Right lung (tissue), 10 donors: ENCODE measurements around the gene PCDH8. TPM values are rescaled to one million over a fixed set of nuclear protein-coding genes. Genes with fewer than 3 reads are reported as not detected.

Experiments used
- DNase-seq, 2 donors: peaks; one replicate each; pipeline ENCODE4 v3.0.0-alpha.2; 2013
- long read RNA-seq, 8 donors: transcript quantifications; one replicate each; lab custom pipeline, GENCODE V29; 2026
- polyA plus RNA-seq, 5 donors: library from polyadenylated mRNA; unstranded; fragments of 120-200 nt; gene quantifications; one replicate each; pipeline versions ENCODE4 v1.2.1 to v1.2.3, GENCODE V29; 2013; ENCODE audit warnings: inconsistent platforms in 1 of 5, low replicate concordance in 1 of 5; ENCODE audit not compliant: insufficient read length in 5 of 5, insufficient read depth in 1 of 5

PCDH8 gene, protein sequence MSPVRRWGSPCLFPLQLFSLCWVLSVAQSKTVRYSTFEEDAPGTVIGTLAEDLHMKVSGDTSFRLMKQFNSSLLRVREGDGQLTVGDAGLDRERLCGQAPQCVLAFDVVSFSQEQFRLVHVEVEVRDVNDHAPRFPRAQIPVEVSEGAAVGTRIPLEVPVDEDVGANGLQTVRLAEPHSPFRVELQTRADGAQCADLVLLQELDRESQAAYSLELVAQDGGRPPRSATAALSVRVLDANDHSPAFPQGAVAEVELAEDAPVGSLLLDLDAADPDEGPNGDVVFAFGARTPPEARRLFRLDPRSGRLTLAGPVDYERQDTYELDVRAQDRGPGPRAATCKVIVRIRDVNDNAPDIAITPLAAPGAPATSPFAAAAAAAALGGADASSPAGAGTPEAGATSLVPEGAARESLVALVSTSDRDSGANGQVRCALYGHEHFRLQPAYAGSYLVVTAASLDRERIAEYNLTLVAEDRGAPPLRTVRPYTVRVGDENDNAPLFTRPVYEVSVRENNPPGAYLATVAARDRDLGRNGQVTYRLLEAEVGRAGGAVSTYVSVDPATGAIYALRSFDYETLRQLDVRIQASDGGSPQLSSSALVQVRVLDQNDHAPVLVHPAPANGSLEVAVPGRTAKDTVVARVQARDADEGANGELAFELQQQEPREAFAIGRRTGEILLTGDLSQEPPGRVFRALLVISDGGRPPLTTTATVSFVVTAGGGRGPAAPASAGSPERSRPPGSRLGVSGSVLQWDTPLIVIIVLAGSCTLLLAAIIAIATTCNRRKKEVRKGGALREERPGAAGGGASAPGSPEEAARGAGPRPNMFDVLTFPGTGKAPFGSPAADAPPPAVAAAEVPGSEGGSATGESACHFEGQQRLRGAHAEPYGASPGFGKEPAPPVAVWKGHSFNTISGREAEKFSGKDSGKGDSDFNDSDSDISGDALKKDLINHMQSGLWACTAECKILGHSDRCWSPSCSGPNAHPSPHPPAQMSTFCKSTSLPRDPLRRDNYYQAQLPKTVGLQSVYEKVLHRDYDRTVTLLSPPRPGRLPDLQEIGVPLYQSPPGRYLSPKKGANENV
- under 1 TPM in 2 of 5 donors, not detected in 3; 0.04 to 0.10 TPM for polyA plus RNA-seq
- long read RNA-seq, donor 1, result 0 reads
- long read RNA-seq, donor 2, result 0 reads
- long read RNA-seq, donor 3, result 0 reads
- long read RNA-seq, donor 4, result 0 reads
- long read RNA-seq, donor 5, result 0 reads
- long read RNA-seq, donor 6, result 0 reads
- long read RNA-seq, donor 7, result 0 reads
- long read RNA-seq, donor 8, result 0 reads

DNA sequence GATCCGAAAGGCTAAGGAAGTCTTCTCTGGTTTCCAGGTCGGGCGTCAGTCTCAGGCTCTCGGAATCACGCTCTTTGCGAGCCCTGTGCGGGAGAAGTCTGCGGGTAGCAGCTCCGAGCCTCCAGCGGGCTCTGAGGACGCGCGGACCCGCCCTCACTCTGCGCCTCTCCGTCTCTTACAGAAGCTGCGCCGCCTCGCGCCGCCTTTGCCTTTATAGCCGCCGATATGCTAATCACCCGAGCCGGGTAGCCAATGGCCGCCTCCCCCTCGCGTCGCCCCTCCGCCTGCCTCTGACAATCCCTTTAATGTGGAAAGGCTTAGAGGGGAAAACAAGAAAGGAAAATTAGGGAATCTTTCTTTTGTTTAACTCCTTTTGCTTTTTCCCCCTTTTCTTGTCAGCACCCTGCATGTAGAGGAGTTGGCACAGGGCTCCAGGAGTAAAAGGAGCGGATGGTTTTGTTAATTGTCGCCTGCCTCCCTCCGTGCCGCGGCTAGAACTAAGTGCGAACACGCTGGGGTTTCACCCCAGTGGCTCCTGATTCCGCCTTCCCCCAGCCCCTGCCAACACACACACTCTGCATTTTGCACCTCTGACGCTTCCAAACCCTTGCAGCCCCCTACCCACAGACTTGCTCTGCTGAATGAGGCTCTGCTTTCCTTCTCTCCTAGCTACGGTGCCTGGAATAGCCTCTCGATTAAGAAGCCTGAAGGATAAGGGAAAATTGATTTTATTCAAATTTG, at the start of gene PCDH8:
TSS of gene PCDH8 (minus strand) at position 186 of the 741 bp plus-strand sequence. CDS start 204 bp downstream, outside the sequence.
- no peak for DNase-seq

DNA sequence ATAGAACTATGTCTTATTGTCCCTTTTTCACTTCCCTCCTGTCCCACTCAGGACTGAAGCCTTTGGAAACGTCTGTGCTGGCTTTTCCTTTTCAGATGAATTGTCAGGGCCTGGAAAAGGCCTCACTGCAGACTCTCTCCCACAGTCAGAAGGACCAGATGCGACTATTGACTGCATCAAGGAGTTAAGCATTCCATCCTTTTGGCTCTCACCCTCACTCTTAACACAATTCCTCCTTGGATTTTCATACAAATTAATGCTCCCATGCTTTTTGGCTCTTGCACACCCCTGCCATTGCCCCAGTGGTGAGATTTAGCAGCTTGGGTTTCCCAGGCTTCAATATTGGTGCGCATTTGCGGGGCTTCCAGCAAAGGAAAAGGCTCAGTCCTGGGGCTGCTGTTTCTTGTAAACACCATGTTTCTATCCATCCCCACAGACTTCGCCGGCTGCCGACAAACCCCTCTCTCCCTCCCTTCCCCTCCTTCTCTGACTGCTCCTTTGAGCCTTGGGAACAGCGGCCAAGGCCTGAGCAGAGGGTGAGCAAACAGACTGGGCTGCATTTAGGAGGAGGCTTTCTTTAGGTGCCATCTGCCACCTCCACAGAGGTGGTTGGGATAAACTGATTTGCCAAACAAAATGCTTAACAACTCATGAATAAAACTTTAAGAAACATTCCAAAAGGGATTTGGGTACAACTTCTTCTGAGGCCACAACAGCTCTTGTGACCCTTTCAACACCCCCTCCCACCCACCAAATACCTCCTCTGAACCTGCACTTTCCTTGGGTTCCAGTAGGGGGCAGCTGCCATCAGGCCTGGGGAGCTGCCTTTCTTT, 48.6 kb upstream of the PCDH8 start:
- no peak for DNase-seq

DNA sequence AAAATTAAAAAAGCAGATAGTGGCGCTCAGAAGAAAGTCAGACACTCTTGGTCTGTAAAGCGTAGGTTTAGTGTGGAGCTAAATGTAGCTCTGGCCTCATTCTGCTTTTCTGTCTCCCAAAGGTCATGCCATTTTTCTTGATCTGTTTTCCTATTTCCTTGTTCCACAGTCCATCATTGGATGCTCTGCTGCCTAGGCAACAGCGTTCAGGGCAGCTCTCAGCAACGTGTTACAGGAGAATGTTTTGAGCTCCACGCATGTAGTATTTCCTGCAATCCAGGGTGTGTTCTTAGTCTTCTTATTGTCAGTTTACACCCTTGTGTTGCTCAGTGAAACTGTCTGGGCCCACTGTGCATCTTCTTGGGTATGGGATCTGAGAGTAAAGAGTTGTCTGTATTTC, 46.0 kb upstream of the PCDH8 start:
- no peak for DNase-seq

DNA sequence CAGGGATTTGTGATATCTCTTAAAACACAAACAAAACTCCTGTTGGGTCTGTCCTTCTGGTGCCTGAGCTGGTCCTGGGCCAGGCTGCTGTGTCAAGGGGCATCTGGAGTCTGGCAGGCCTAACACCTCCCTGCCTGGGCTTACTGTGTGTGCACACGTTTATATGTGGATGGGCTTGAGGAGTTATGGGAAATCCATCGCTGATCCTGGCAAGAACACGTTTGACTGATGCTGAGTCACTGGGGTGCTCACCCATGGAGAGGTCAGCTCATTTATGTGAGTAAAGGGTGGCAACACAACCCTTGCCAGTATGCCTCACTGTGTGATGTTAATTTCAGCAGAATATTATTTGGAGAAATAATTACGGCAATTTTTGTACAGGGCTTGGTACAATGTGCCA, 44.5 kb upstream of the PCDH8 start:
- DNase-seq, result no peak

DNA sequence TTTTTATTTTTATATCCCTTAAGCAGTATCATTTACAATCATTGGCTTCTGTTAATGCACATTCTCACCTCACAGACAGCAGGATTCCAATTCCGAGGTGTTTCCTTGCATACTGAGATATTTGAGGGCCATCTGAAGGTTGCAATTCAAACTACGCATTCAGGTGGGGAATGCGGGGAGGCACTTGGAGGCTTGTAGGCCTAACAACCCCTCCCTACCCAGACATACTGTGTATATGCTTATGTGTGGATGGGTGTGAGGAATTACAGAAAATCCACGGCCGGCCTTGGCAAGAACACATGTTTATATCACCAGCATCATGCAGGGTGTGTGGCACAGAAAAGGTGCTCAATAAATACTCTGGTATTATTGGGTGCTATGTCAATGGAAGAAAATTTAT, 43.3 kb upstream of the PCDH8 start:
- no peak for DNase-seq

DNA sequence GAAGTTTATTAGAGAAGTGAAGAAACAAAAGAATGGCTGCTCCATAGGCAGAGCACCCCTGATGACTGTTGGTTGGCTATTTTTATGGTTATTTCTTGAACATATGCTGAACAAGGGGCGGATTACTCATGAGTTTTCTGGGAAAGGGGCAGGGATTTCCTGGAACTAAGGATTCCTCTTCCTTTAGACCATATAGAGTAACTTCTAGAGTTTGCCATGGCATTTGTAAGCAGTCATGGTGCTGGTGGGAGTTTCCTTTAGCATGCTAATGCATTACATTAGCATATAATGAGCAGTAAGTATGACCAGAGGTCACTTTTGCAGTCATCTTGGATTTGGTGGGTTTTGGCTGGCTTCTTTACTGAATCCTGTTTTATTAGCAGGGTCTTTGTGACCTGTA, 38.7 kb upstream of the PCDH8 start:
- no peak for DNase-seq

DNA sequence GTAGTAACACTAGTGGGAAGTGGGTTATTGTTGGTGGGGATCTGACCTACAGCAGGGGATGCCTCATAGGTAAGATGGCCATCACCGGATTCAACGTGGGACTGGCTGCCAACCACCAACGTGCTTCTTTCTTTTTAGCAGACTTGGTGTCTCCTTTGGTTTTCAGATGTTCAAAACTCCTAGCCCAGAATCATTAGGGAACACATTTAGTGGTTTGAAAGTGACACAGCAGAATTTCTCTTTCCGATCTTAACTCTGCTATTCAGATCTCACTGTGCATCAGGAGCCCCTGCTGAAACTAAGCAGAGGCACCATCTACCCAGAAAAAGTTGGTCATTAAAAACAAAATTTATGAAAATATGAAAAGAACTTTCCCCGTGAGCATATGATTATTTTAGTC, 36.7 kb upstream of the PCDH8 start:
- DNase-seq, result no peak

DNA sequence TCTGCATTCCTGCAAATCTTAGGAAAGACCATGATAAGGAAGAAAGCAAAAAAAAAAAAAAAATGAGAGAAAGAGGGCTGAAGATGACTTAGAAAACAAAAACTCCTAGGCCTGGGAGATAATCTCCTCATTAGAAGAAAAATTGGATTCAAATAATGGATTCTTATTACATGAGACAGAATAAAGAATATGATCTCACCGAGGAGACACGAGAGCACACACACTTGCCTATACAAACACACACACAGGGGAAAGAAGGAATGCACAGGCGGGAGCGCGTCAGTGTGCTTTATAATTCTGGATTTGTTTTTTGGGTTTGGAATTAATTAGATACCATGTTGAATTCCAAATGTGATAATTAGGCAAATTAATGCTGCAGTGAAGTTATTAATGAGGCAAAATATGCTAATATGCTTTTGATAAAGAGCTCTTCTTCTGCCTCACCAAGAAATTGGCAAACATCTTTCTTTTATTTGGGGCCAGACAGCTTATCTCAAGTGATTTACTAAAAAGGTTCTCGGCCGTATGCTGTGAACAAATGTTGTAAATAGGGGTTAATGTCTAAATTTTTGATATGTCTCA, 36.1 kb upstream of the PCDH8 start:
- DNase-seq, result no peak

DNA sequence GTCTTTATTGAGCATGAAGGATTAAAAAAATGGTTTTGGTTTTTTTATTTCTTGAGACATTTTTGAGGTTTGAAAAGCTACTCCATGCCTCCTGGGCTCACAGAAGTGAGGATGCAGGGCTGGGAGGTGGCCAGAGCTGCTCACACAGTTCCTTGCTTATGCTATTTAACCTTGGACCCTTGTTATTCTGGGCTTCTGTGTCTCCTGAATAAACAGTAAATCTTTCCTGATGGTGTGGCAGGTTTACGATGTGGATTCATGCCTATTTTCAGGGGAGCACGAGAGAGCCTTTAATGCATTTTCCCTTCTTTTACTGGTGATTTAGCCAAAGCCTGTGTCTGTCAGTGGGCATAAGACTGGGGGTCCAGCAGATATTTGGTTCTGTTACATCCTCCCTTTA, 34.3 kb upstream of the PCDH8 start:
- no peak for DNase-seq

DNA sequence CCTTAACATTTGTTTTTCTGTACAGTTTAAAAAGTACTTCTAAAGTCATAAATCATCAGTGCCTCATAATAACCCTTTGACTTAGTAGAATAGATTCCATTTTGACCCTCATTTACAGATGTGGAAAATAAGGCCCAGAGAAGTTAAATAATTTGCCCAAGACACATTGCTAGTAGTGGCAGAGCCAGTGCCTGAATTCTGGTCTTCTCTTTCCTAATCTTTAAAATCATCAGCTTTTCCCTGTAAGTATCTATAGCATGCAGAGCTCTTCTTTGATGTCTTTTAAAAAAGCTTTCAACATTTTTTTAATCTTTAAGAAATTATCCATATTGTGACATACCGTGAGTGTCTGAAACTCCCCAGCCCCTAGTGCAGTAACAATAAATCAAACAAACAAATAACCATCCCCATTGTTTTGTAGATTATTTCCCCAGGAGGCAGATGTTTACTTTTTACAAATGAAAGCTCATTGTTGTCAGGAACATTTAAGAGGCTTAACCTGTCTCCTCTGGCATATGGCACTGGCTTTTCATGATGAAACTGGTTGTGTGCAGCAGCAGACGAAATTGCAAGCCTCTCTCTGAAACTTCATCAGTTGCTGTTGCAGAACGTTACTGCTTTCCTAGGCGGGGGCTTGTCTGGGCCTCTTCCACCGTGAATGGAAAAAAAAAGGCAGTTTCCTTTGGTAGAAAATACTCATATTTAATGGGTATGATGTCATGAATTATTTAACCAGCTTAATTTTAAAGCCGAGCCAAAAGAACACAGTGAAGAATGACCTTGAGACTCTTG, 31.7 kb upstream of the PCDH8 start:
- DNase-seq, result no peak

DNA sequence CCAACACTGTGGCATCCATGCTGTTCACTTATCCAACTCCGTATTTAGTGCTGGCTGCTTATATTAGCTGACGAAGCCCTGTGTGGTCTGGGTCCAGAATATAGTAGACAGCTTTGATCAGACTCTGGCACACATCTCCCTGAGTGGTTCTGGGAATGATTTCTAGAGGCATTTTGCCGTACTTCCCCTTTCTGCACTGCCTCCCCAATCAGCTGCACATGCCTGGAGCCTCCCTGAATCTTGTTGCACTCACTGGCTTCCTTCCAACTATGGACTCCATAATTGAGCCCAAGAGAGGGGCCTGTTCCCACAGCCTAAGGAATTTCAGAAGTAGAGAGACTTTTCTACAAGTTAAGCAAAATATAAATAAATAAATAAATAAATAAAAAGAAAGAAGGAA, 30.4 kb upstream of the PCDH8 start:
- DNase-seq, result no peak

DNA sequence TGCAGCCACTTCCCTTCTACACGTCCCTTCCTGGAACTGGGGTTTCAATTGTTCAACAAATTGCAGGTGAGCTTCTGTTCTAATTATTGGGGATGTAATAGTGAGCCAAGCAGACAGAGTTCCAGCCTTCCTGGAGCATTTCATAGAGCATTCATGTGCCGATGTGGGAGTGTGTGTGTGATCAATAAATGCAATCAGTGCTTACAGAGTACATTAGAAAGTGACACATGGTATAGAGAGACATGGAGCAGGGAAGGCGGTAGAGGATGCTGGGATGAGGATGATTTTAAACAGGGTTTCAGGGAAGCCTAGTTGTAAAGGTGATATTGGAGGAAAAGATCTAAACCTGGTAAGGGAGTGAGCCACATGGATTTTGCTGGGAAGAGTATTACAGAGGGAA, 21.7 kb upstream of the PCDH8 start:
- no peak for DNase-seq

DNA sequence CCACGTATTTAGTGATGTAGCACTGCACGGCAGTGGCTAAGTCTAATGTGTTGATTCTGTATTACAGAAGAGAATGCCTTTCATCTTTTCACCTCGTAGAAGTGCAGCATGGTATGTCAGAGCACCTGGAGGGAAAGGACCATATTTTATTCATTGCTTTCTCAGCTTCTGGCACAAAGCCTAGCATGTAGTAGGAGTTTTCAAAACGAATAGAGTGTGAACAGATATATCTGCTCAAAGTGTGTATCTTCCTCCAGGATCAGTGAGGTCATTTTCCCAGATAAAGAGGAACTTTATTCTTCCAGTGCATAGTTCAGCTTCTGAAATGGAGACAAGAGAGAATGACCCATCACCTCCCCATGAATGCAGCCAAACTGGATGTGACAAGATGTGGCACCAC, 21.2 kb upstream of the PCDH8 start:
- DNase-seq, result no peak

DNA sequence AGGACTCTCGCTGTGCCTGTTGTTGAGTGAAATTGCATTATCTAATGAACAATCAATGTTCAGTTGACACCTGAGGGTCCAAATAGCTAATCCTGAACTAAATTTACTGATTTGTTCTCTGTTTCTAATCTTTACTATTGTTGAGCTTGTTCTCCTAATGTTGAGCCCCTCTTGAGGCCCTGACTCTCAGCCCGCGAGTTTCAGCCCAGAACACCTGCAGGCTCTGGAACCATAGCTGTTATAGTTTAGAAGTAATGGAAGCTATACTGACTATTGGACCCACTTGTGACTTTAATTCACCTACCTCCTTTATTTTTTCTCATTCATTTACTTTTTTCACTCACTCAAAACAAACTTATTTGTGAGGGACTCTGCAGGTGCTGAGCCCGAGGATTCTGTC, 20.6 kb upstream of the PCDH8 start:
- no peak for DNase-seq

DNA sequence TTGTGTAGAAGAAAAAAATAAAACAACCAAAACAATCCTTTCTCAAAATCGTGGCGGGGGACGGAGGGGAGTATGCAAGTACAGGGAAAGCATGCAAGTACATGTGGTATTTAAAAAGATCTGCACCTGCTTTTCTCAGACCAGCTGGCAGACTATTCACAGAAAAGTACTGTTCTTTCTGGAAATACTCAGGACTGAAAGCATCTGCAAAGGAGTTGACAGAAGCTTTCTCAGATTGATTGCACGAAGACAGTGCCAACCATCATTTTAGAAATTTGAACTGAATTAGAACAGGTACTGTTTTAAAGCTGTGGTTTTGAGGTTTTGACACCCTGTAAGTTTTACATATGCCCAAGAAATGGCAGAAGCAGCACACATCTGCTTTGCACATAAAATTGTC, 19.8 kb upstream of the PCDH8 start:
- DNase-seq, result no peak

DNA sequence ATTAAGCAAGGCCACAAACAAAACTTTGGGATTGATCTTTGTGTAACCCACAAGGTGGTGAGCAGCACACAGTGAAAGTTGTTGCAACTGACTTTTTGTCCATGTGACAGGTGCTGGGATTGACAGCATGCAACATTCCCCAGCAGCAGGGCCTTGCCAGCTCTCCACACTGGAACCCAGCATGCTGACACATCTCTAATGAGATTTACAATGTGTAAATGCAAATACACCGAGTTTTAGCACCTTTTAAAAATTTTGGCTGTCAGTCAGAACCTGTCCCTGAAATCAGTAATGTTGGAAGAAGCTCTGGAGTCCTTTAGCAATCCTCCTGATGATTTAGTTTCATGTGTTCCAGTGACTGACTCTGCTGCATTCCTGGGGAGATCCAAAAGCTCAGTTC, 16.5 kb upstream of the PCDH8 start:
- no peak for DNase-seq

DNA sequence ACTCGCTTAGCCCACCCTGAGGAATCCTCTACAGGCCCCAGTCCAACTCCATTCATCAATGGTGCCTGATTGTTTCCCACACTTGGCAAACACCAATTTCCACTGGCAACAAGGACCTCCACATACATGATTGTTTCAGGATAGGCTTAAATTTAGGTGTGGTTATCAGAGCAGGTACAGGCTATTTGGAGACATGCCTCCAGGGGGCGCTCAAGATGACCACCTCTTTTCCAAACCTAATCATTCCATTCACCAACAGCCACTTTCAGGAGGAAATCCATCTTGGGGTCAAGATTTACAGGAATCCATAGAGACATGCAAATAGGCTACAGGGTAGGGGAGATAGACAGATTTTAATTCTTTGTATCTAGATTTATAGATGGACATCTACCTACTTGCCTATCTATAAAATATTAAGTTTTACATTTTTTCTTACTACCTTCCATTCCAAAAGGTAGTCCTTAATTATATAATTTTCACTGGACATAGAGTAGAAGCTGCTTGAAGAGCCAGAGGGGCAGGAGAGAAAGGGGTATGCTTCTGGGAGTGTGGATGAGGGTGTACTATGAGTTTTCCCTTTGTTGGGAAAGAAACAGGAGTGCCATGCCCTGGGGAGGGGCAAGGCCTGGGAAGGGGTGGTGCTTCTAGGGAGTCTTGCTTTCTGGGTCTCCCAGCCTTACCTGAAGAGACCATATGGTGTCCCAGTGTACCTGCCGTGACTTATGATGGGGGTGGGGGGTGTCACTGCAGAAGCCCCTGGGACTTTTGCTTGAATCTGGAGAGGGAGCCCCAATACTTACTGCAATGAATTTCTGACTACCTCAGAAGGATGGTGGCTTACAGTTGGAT, 14.1 kb upstream of the PCDH8 start:
- DNase-seq, result no peak

DNA sequence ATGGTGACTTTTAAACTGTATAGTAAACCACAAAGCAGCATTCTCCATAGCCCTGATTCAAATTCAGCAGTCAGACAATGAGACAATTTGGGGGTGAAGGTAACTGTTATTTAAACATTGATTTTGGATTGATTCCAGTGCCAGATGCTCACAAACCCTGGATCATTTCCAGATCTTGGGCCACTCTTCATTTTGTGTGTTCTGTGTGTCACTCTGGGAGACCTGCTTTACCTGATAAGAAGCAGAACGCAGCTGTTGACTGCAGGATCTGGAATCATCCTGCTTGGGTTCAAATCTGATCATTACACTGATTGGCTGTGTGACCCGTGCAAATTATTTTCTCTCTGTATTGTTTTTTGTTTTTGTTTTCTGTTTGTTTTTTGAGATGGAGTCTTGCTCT, 4.0 kb upstream of the PCDH8 start:
- DNase-seq, result no peak
